Endothelial cell of umbilical vein (primary cell): ENCODE data around the gene KRT12. TPM values are rescaled to one million over a fixed set of nuclear protein-coding genes. Genes with fewer than 3 reads are reported as not detected.

Source experiments
- BruUV-seq: library from RNA; stranded (reverse); fragments of 400-500 nt; replicated peaks from 2 replicates; lab custom pipeline; 2021; lab: Mats Ljungman, UMichigan
- CTCF ChIA-PET: fragments of 300-600, 350-600 bp; sonication (Branson Sonifier 250); formaldehyde crosslinking; loops from one replicate; lab custom pipeline; 2021; ENCODE audit warnings: antibody characterized with exemption, inconsistent platforms; lab: Charles Lee
- POLR2A ChIA-PET: fragments of 300-600, 350-600 bp; sonication (Branson Sonifier 250); formaldehyde crosslinking; loops from one replicate; lab custom pipeline; 2021; ENCODE audit warnings: antibody characterized with exemption, inconsistent platforms; lab: Charles Lee
- DNase-seq: peaks from one replicate; pipeline ENCODE4 v3.0.0-alpha.2; 2011; ENCODE audit warnings: low read depth, low spot score
- FAIRE-seq: peaks from 2 replicates; lab custom pipeline; 2011; peaks lifted over from hg19 to GRCh38; lab: Jason Lieb, UNC
- H2AFZ ChIP-seq: 2 replicates; pipeline ENCODE4 v1.6.0; 2012; ENCODE audit warnings: low read depth, low read length, control low read depth, inconsistent platforms
- H3K27ac ChIP-seq: 2 replicates; pipeline ENCODE4 v1.5.1; 2011; ENCODE audit warnings: low read depth, mild to moderate bottlenecking, control low read depth, low read length, moderate library complexity; ENCODE audit not compliant: insufficient read depth
- H3K27me3 ChIP-seq, 2 experiments: 2 replicates each; pipeline versions ENCODE4 v1.6.0 to v1.6.1; 2011; ENCODE audit warnings: low read length in 2 of 2, mixed read lengths in 1 of 2; ENCODE audit not compliant: control insufficient read depth in 2 of 2, insufficient read depth in 2 of 2
- H3K36me3 ChIP-seq, 2 experiments: 2 replicates in 1 of 2; 3 replicates in 1 of 2; pipeline ENCODE4 v1.5.1; 2011; ENCODE audit warnings: low read length in 2 of 2, mild to moderate bottlenecking in 1 of 2, moderate library complexity in 1 of 2; ENCODE audit not compliant: control insufficient read depth in 2 of 2, insufficient read depth in 2 of 2; ENCODE audit errors: extremely low read depth in 1 of 2
- H3K4me1 ChIP-seq: 3 replicates; pipeline ENCODE4 v1.5.1; 2011; ENCODE audit warnings: mild to moderate bottlenecking, low read length; ENCODE audit not compliant: control insufficient read depth, insufficient read depth; ENCODE audit errors: extremely low read depth
- H3K4me2 ChIP-seq: 2 replicates; pipeline ENCODE4 v1.6.1; 2011; ENCODE audit warnings: low read length, control low read depth, mixed read lengths; ENCODE audit not compliant: insufficient read depth
- H3K4me3 ChIP-seq, 3 experiments: fragments of 200-600 bp in 1 of 3; sonication (generic), shearing (Covaris generic) in 1 of 3; replicated peaks in 1 of 3; 2 replicates each; pipeline ENCODE4 v1.5.1; 2011 to 2016; ENCODE audit warnings: control low read depth in 3 of 3, low read length in 3 of 3, mild to moderate bottlenecking in 2 of 3, inconsistent platforms in 1 of 3, low read depth in 1 of 3, moderate library complexity in 1 of 3; ENCODE audit not compliant: insufficient read depth in 1 of 3
- H3K79me2 ChIP-seq: 2 replicates; pipeline ENCODE4 v1.6.0; 2012; ENCODE audit warnings: low read length, inconsistent platforms; ENCODE audit not compliant: control insufficient read depth, insufficient read depth
- H3K9ac ChIP-seq: replicated peaks from 2 replicates; pipeline ENCODE3; 2011; ENCODE audit warnings: low read length, control low read depth; ENCODE audit not compliant: insufficient read depth; ENCODE audit errors: extremely low read depth
- H3K9me1 ChIP-seq: replicated peaks from 3 replicates; pipeline ENCODE4 v1.6.0; 2011; ENCODE audit warnings: mild to moderate bottlenecking, low read length; ENCODE audit not compliant: control insufficient read depth, insufficient read depth; ENCODE audit errors: extremely low read depth
- H3K9me3 ChIP-seq: replicated peaks from 2 replicates; pipeline ENCODE4 v1.5.1; 2012; ENCODE audit warnings: low read length, inconsistent platforms; ENCODE audit not compliant: control insufficient read depth, insufficient read depth
- H4K20me1 ChIP-seq: replicated peaks from 2 replicates; pipeline ENCODE3; 2011; ENCODE audit warnings: mild to moderate bottlenecking, low read length; ENCODE audit not compliant: control insufficient read depth, insufficient read depth; ENCODE audit errors: extremely low read depth
- CTCF ChIP-seq, 2 donors: IDR thresholded peaks; 1 replicate in 1 of 2; 2 replicates in 1 of 2; pipeline ENCODE4 v1.5.1; 2011; ENCODE audit warnings: low read length in 2 of 2, mild to moderate bottlenecking in 2 of 2, moderate library complexity in 2 of 2, control low read depth in 1 of 2, inconsistent platforms in 1 of 2, low read depth in 1 of 2; ENCODE audit not compliant: insufficient read depth in 1 of 2; ENCODE audit errors: extremely low read depth in 1 of 2
- EZH2 ChIP-seq: IDR thresholded peaks from 2 replicates; pipeline ENCODE4 v1.6.1; 2012; ENCODE audit warnings: borderline replicate concordance, low read depth, mild to moderate bottlenecking, moderate library complexity, low read length, inconsistent platforms; ENCODE audit not compliant: severe bottlenecking
- FOS ChIP-seq: IDR thresholded peaks from 2 replicates; pipeline ENCODE4 v1.6.1; 2011; ENCODE audit warnings: mild to moderate bottlenecking, low read length, moderate library complexity, borderline replicate concordance; ENCODE audit not compliant: insufficient read depth
- GATA2 ChIP-seq: IDR thresholded peaks from 2 replicates; pipeline ENCODE4 v1.7.0; 2011; ENCODE audit warnings: low read depth, mild to moderate bottlenecking, moderate library complexity, mixed read lengths, low read length; ENCODE audit not compliant: insufficient read length, insufficient read depth
- JUN ChIP-seq: IDR thresholded peaks from 2 replicates; pipeline ENCODE4 v1.6.1; 2011; ENCODE audit warnings: borderline replicate concordance, low read depth; ENCODE audit not compliant: insufficient read length, insufficient read depth
- MAX ChIP-seq: IDR thresholded peaks from 2 replicates; pipeline ENCODE4 v1.6.1; 2011; ENCODE audit not compliant: insufficient read depth, insufficient read length
- MYC ChIP-seq: IDR thresholded peaks from one replicate; pipeline ENCODE4 v1.6.1; 2011; ENCODE audit warnings: mild to moderate bottlenecking, low read depth, low read length
- POLR2A ChIP-seq: IDR thresholded peaks from 2 replicates; pipeline ENCODE4 v1.6.1; 2012; ENCODE audit warnings: low read depth, mild to moderate bottlenecking, control low read depth, low read length
- POLR2AphosphoS5 ChIP-seq: IDR thresholded peaks from 2 replicates; pipeline ENCODE4 v1.6.1; 2012; ENCODE audit warnings: low read depth, mild to moderate bottlenecking, control low read depth, low read length, moderate library complexity; ENCODE audit not compliant: insufficient read depth
- dilution Hi-C: fragments of 300-500 bp; cut with MboI; formaldehyde crosslinking; loops from one replicate; pipeline ENCODE4 v1.15.0; 2019; ENCODE audit warnings: low sequenced_read_pairs; ENCODE audit not compliant: extremely low pct_ligation_motif_present
- intact Hi-C: fragments of 100-400 bp; cut with micrococcal nuclease; formaldehyde crosslinking; loops from one replicate; pipeline ENCODE4 v1.10.0; 2022
- polyA plus RNA-seq, 4 experiments: library from polyadenylated mRNA; depleted of rRNA in 3 of 4; stranded (reverse) in 3 of 4; unstranded in 1 of 4; fragments of >200 nt; gene quantifications; 2 replicates each; pipeline versions ENCODE4 v1.2.1 to v1.2.3, GENCODE V29; 2011 to 2012; ENCODE audit warnings: missing spikeins in 1 of 4
- total RNA-seq: library from RNA; stranded (reverse); gene quantifications from 2 replicates; pipeline ENCODE4 v1.2.3, GENCODE V29; 2021

The KRT12 gene
- total and polyA plus RNA-seq, 2 donors (not counting 3 experiments of a cell fraction or from before 2014, with no cell fraction given): not detected

GRCh38 chr17:40884708-40885512, 17.9 kb upstream of the KRT12 start, which contains the start of gene KRT20:
KRT20 (minus strand) TSS chr17:40885242; CDS start chr17:40885185, 57 bp downstream.
- ChIA-PET CTCF (interaction anchor here (0.9 kb wide), 1 partner anchor 18 kb away, joined by 3 read pairs; no protein-coding TSS in a partner anchor), POLR2A (no interaction called here)
- dilution Hi-C loops (no loop called here), intact Hi-C loops (no loop called here)
- Histone ChIP-seq H3K4me1 (no peaks in the 10 kb centered on the region), H3K9ac (no peak within 1 kb of the TSS), H3K79me2 (no peaks in the 10 kb centered on the region), H3K9me3 (no peaks in the 10 kb centered on the region), H2AFZ (no peak within 1 kb of the TSS), H3K36me3 (no peaks in the 10 kb centered on the region), H3K27ac (no peak within 1 kb of the TSS), H3K27me3 (peaks cover 9 to 21% of the 10 kb centered on the region in 2 experiments), H3K4me3 (no peak within 1 kb of the TSS), H3K4me2 (no peak within 1 kb of the TSS), H3K9me1 (no peaks in the 10 kb centered on the region), H4K20me1 (no peaks in the 10 kb centered on the region)
- no peak for DNase-seq
- no peak for TF ChIP-seq MAX
- no peak for TF ChIP-seq CTCF (IDR thresholded peaks at IDR 0.05; ENCODE audit: extremely low read depth in 1 of 2, insufficient read depth in 1 of 2, low read depth in 1 of 2, low read length in 2 of 2)
- no peak for TF ChIP-seq FOS
- TF ChIP-seq POLR2AphosphoS5: no peak
- TF ChIP-seq JUN: no peak
- no peak for TF ChIP-seq POLR2A
- no peak for TF ChIP-seq GATA2
- no peak for TF ChIP-seq MYC
- no peak for TF ChIP-seq EZH2
- no peak for FAIRE-seq
- no TSS peak for BruUV-seq
